H1 (cell line): Measurements from ENCODE around the gene TET2. TPM values are rescaled to one million over a fixed set of nuclear protein-coding genes. Genes with fewer than 3 reads are reported as not detected.

Experiments used
- BRCA1 ChIP-seq: IDR thresholded peaks from 2 replicates; pipeline ENCODE4 v1.6.1; 2012; ENCODE audit warnings: low read depth, low read length, improper control_type of control experiment
- HDAC6 ChIP-seq: IDR thresholded peaks from one replicate; pipeline ENCODE4 v1.7.1; 2012; ENCODE audit warnings: low read depth, mild to moderate bottlenecking, inconsistent platforms, low read length, moderate library complexity
- RBBP5 ChIP-seq: IDR thresholded peaks from 2 replicates; pipeline ENCODE4 v1.7.1; 2012; ENCODE audit warnings: low read depth, mild to moderate bottlenecking, inconsistent platforms, low read length, moderate library complexity, borderline replicate concordance
- RNF2 ChIP-seq: fragments of 200-900, 300-1000 bp; sonication (generic); IDR thresholded peaks from 2 replicates; pipeline ENCODE4 v1.7.1; 2016; ENCODE audit warnings: borderline replicate concordance, low read depth, mild to moderate bottlenecking, antibody characterized with exemption, low read length; ENCODE audit not compliant: poor library complexity, severe bottlenecking; ENCODE audit errors: missing control alignments
- SIRT6 ChIP-seq: IDR thresholded peaks from one replicate; pipeline ENCODE4 v1.7.1; 2012; ENCODE audit warnings: low read length, inconsistent platforms
- TCF12 ChIP-seq: IDR thresholded peaks from 2 replicates; pipeline ENCODE4 v1.6.1; 2011; ENCODE audit warnings: low read depth, mild to moderate bottlenecking, low read length
- polyA plus RNA-seq, 7 experiments: library from polyadenylated mRNA; depleted of rRNA in 3 of 7; stranded (reverse) in 5 of 7; unstranded in 2 of 7; fragments of >200 nt in 5 of 7; fragments of 200-250 nt in 2 of 7; gene quantifications; 1 replicate in 5 of 7; 2 replicates in 1 of 7; 4 replicates in 1 of 7; pipeline versions ENCODE4 v1.2.1 to v1.2.3, GENCODE V29; 2011 to 2013; ENCODE audit warnings: missing spikeins in 2 of 7, mixed read lengths in 2 of 7
- total RNA-seq: library from RNA; stranded (reverse); fragmentation: NEBNext Ultra II Directional; extraction: Animal tissue kit (Norgen Biotek cat#: 25700); gene quantifications from 2 replicates; pipeline ENCODE4 v1.2.1, GENCODE V29; 2021

The TET2 gene
- total and polyA plus RNA-seq, 2 of the 8 experiments (the other 6 are each of a cell fraction or from before 2014, with no cell fraction given), result 1.0 to 2.6 TPM

DNA sequence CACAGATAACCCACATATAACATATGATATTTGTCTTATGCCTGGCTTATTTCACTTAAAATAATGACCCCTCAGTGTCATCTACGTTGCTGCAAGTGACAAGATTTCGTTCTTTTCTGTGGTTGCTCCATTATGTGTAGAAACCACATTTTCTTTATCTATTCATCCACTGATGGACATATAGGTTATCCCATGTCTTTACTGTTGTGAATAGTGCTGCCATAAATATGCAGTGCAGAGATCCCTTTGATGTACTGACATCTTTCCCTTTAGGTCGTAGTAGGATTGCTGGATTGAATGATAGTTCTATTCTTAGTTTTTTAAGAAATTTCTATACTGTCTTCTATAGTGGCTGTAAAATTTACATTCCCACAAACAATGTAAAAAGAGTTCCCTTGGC is 135.8 kb downstream of the TET2 start (continued):
- TF ChIP-seq HDAC6 (no peak), RNF2 (no peak), TCF12 (no peak), RBBP5 (no peak), BRCA1 (no peak), SIRT6 (no peak)
